Neural progenitor cell (in vitro differentiated cells): ENCODE measurements around the gene FABP1. TPM values are rescaled to one million over a fixed set of nuclear protein-coding genes. Genes with fewer than 3 reads are reported as not detected.

Experiments
- DNase-seq: peaks from one replicate; pipeline ENCODE4 v3.0.0-alpha.2; 2016; ENCODE audit warnings: low spot score
- H2AFZ ChIP-seq: fragments of 200-600 bp; sonication (generic); replicated peaks from 2 replicates; pipeline ENCODE4 v1.6.1; 2016; ENCODE audit warnings: antibody characterized with exemption
- H3F3A ChIP-seq: fragments of 200-600 bp; sonication (generic); 2 replicates; pipeline ENCODE4 v1.6.1; 2016; ENCODE audit warnings: antibody characterized with exemption, low read depth
- H3K27ac ChIP-seq: fragments of 200-600 bp; sonication (generic); 2 replicates; pipeline ENCODE4 v1.5.1; 2016; ENCODE audit warnings: mild to moderate bottlenecking
- H3K27me3 ChIP-seq: fragments of 200-600 bp; sonication (generic); 2 replicates; pipeline ENCODE4 v1.6.1; 2016; ENCODE audit warnings: mild to moderate bottlenecking, moderate library complexity
- H3K36me3 ChIP-seq: fragments of 200-600 bp; sonication (generic); 2 replicates; pipeline ENCODE4 v1.5.1; 2016
- H3K4me1 ChIP-seq: fragments of 200-600 bp; sonication (generic); 2 replicates; pipeline ENCODE4 v1.6.1; 2016; ENCODE audit warnings: mixed run types
- H3K4me2 ChIP-seq: fragments of 200-600 bp; sonication (generic); 2 replicates; pipeline ENCODE4 v1.6.1; 2016
- H3K4me3 ChIP-seq: fragments of 200-600 bp; sonication (generic); 2 replicates; pipeline ENCODE4 v1.5.1; 2016
- H3K79me2 ChIP-seq: fragments of 200-600 bp; sonication (generic); 2 replicates; pipeline ENCODE4 v1.6.1; 2016; ENCODE audit warnings: low read depth
- H3K9ac ChIP-seq: fragments of 200-600 bp; sonication (generic); 2 replicates; pipeline ENCODE4 v1.6.1; 2016
- H3K9me3 ChIP-seq: fragments of 200-600 bp; sonication (generic); 2 replicates; pipeline ENCODE4 v1.5.1; 2016; ENCODE audit warnings: low read depth
- H4K20me1 ChIP-seq: fragments of 200-600 bp; sonication (generic); 2 replicates; pipeline ENCODE4 v1.6.1; 2016; ENCODE audit warnings: low read depth
- H3K27ac Mint-ChIP-seq: 3 replicates; pipeline ENCODE4 v1.8.0; 2021; ENCODE audit warnings: mixed read lengths
- H3K27me3 Mint-ChIP-seq: 2 replicates; pipeline ENCODE4 v1.8.0; 2022; ENCODE audit warnings: low read depth, mild to moderate bottlenecking, inconsistent platforms, moderate library complexity, mixed read lengths; ENCODE audit not compliant: insufficient read depth
- H3K36me3 Mint-ChIP-seq: 3 replicates; pipeline ENCODE4 v1.8.0; 2021; ENCODE audit warnings: mixed read lengths
- H3K4me1 Mint-ChIP-seq: 3 replicates; pipeline ENCODE4 v1.8.0; 2021; ENCODE audit warnings: mixed read lengths
- H3K4me3 Mint-ChIP-seq: 3 replicates; pipeline ENCODE4 v1.8.0; 2021; ENCODE audit warnings: mild to moderate bottlenecking, moderate library complexity, mixed read lengths
- H3K9me3 Mint-ChIP-seq: 3 replicates; pipeline ENCODE4 v1.8.0; 2020; ENCODE audit warnings: mixed read lengths
- EZH2 ChIP-seq: fragments of 200-600 bp; sonication (generic); IDR thresholded peaks from 2 replicates; pipeline ENCODE4 v1.6.1; 2017; ENCODE audit warnings: antibody characterized with exemption, mild to moderate bottlenecking, moderate library complexity
- EZH2phosphoT487 ChIP-seq: fragments of 200-600 bp; sonication (generic); IDR thresholded peaks from 2 replicates; pipeline ENCODE4 v1.6.1; 2017; ENCODE audit warnings: antibody characterized with exemption
- total RNA-seq: library from RNA; depleted of rRNA; stranded (reverse); fragments of >200 nt; gene quantifications from 2 replicates; pipeline ENCODE4 v1.2.3, GENCODE V29; 2015; ENCODE audit warnings: low replicate concordance
- TF ChIP-seq, protein P1 (sequence below): fragments of 200-600 bp; sonication (generic); IDR thresholded peaks from 2 replicates; pipeline ENCODE4 v1.5.1; 2017; ENCODE audit warnings: antibody characterized with exemption, mild to moderate bottlenecking

Gene FABP1
- total RNA-seq, 1 donor from 2014 or later: not detected

DNA sequence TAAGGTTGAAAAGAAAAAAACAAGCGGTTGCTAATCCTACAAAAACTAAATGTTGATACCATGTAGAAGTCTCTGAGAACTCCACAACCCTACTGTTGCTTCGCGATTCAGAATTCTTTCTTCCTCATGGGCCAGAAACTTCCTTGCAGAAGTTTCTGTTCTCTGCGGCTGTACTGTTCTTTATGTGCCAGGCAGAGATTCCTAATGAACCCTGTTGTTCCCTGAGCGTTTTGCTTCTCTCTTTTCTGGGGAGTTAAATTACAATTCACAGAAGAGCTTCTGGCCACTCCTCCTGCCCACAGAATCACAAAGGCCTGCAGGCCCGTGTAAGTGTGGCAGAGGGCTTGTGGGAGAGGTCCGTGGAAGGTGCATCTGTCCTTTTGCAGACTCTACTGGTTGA is 40.5 kb upstream of the FABP1 start:
- no peak overlapping the region for H2AFZ ChIP-seq
- Mint-ChIP-seq H3K36me3 (peaks cover 2% of the 10 kb centered on the region), H3K4me3 (no peak overlapping the region), H3K4me1 (no peaks in the 10 kb centered on the region), H3K27me3 (peaks cover 13% of the 10 kb centered on the region), H3K27ac (no peak overlapping the region), H3K9me3 (peaks cover 21% of the 10 kb centered on the region)
- H3K4me1 ChIP-seq: no peaks in the 10 kb centered on the region
- H3K9ac ChIP-seq: no peak overlapping the region
- H4K20me1 ChIP-seq: no peaks in the 10 kb centered on the region
- H3K9me3 ChIP-seq: peaks cover 7% of the 10 kb centered on the region
- no peak for DNase-seq
- no peak overlapping the region for H3K4me2 ChIP-seq
- H3K27ac ChIP-seq: no peak overlapping the region
- H3F3A ChIP-seq: no peaks in the 10 kb centered on the region
- H3K36me3 ChIP-seq: no peaks in the 10 kb centered on the region
- no peaks in the 10 kb centered on the region for H3K79me2 ChIP-seq
- peaks cover 7% of the 10 kb centered on the region for H3K27me3 ChIP-seq
- TF ChIP-seq, protein P1, sequence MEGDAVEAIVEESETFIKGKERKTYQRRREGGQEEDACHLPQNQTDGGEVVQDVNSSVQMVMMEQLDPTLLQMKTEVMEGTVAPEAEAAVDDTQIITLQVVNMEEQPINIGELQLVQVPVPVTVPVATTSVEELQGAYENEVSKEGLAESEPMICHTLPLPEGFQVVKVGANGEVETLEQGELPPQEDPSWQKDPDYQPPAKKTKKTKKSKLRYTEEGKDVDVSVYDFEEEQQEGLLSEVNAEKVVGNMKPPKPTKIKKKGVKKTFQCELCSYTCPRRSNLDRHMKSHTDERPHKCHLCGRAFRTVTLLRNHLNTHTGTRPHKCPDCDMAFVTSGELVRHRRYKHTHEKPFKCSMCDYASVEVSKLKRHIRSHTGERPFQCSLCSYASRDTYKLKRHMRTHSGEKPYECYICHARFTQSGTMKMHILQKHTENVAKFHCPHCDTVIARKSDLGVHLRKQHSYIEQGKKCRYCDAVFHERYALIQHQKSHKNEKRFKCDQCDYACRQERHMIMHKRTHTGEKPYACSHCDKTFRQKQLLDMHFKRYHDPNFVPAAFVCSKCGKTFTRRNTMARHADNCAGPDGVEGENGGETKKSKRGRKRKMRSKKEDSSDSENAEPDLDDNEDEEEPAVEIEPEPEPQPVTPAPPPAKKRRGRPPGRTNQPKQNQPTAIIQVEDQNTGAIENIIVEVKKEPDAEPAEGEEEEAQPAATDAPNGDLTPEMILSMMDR: no peak
- no peak for TF ChIP-seq EZH2
- no peak for TF ChIP-seq EZH2phosphoT487
- no peak overlapping the region for H3K4me3 ChIP-seq

GRCh38 chr2:88167740-88168139 is 39.9 kb upstream of the FABP1 start:
- Mint-ChIP-seq H3K9me3 (peaks cover 21% of the 10 kb centered on the region), H3K36me3 (peaks cover 2% of the 10 kb centered on the region), H3K27me3 (peaks cover 11% of the 10 kb centered on the region), H3K4me1 (no peaks in the 10 kb centered on the region), H3K27ac (no peak overlapping the region), H3K4me3 (no peak overlapping the region)
- Histone ChIP-seq H4K20me1 (no peaks in the 10 kb centered on the region), H3K9ac (no peak overlapping the region), H3K4me2 (no peak overlapping the region), H3K79me2 (no peaks in the 10 kb centered on the region), H3K4me3 (no peak overlapping the region), H3K27ac (no peak overlapping the region), H3K36me3 (no peaks in the 10 kb centered on the region), H2AFZ (no peak overlapping the region), H3K9me3 (peaks cover 7% of the 10 kb centered on the region), H3F3A (no peaks in the 10 kb centered on the region), H3K4me1 (no peaks in the 10 kb centered on the region), H3K27me3 (peaks cover 7% of the 10 kb centered on the region)
- TF ChIP-seq, protein P1: no peak
- DNase-seq: no peak

GRCh38 chr2:88165332-88166003 is 37.6 kb upstream of the FABP1 start:
- H3K36me3 Mint-ChIP-seq: peaks cover 2% of the 10 kb centered on the region
- H3K27me3 Mint-ChIP-seq: peaks cover 6% of the 10 kb centered on the region
- peaks cover 2% of the 10 kb centered on the region for H3K27me3 ChIP-seq
- H3K9me3 ChIP-seq: peaks cover 7% of the 10 kb centered on the region
- H3K4me1 Mint-ChIP-seq: no peaks in the 10 kb centered on the region
- H3K4me2 ChIP-seq: no peak overlapping the region
- H4K20me1 ChIP-seq: no peaks in the 10 kb centered on the region
- no peak overlapping the region for H3K4me3 ChIP-seq
- TF ChIP-seq EZH2phosphoT487 (no peak), EZH2 (no peak)
- TF ChIP-seq, protein P1: no peak
- H3F3A ChIP-seq: no peaks in the 10 kb centered on the region
- no peaks in the 10 kb centered on the region for H3K36me3 ChIP-seq
- H3K27ac ChIP-seq: no peak overlapping the region
- no peak overlapping the region for H3K4me3 Mint-ChIP-seq
- H2AFZ ChIP-seq: no peak overlapping the region
- no peak for DNase-seq
- H3K79me2 ChIP-seq: no peaks in the 10 kb centered on the region
- H3K9me3 Mint-ChIP-seq: peaks cover 9% of the 10 kb centered on the region
- H3K9ac ChIP-seq: no peak overlapping the region
- H3K4me1 ChIP-seq: no peaks in the 10 kb centered on the region
- H3K27ac Mint-ChIP-seq: no peak overlapping the region
